Erythroblast (primary cell): ENCODE data around the gene GPC6.

Source experiments
- GATA1 ChIP-seq: IDR thresholded peaks from 2 replicates; pipeline ENCODE4 v1.6.1; 2011; ENCODE audit warnings: low read depth, mild to moderate bottlenecking, control low read depth, low read length, moderate library complexity
- POLR2A ChIP-seq: IDR thresholded peaks from 2 replicates; pipeline ENCODE4 v1.6.1; 2011; ENCODE audit warnings: mild to moderate bottlenecking, low read length

DNA sequence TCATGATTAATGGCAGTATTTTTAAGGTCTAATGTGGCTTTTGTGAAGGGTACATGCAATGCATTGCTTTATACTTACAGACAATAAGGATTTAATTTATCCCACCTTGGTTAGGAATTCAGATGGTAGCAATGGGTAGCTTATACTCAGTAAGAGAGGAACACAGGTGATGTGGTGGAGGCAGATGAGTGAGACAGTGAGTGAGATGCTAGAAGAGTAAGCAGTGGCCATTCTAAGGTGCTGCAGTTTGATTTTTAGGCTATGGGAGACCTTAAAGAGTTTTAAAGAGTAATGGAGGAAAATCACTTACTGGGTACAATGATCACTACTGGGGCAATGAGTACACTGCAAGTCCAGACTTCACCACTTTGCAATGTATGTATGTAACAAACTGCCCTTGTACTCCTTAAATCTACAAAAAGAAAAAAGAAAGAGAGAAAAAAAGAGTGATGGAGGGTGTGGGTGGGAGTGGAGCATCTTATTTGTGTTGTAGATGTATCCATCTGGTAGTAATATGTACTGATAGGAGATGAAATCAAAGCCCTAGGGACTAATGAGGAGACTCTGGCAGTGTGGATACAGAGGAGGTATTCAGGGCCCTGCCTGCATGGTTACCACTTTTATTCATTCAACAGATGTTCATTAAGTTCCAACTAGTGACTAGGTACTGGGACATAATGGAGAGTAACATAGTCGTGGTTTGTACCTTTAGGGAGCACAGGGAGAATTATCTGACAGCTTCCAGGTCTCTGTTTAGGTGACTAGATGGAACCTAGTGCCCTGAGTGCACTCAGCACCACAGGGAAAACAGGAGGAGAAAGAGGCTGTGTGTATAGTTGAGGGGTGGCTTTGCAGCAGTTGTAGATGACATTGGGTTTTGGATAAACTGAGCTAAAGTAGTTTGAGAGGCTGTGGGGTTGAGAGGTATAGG lies 99.0 kb downstream of the GPC6 start:
- TF ChIP-seq POLR2A (no peak), GATA1 (no peak)
